ENCODE measurements around the gene RASSF8. TPM values are rescaled to one million over a fixed set of nuclear protein-coding genes. Genes with fewer than 3 reads are reported as not detected.

Gene RASSF8
- total and polyA plus RNA-seq, 5 donors = 13.0 to 94.6 (median 78.5) TPM

- Histone ChIP-seq H3K27ac (ENCODE audit: low read length) (no peak overlapping the region), H3K4me3 (ENCODE audit: low read length) (no peak overlapping the region), H3K4me1 (ENCODE audit: control insufficient read depth, insufficient read depth, low read length) (peaks cover 22% of the 10 kb centered on the region), H3K9me3 (ENCODE audit: control insufficient read depth, low read length) (no peaks in the 10 kb centered on the region), H3K27me3 (ENCODE audit: control insufficient read depth, insufficient read depth) (no peaks in the 10 kb centered on the region)
- intact Hi-C loops (cut with DNase I) = no loop called here
- ATAC-seq (no peak), DNase-seq (no peak)
- 50% methylated on average over 4 of the region's 4 CpGs for WGBS
Observed at GRCh38 chr12:25979059-25979458, 20.6 kb downstream of the RASSF8 start.

DNA sequence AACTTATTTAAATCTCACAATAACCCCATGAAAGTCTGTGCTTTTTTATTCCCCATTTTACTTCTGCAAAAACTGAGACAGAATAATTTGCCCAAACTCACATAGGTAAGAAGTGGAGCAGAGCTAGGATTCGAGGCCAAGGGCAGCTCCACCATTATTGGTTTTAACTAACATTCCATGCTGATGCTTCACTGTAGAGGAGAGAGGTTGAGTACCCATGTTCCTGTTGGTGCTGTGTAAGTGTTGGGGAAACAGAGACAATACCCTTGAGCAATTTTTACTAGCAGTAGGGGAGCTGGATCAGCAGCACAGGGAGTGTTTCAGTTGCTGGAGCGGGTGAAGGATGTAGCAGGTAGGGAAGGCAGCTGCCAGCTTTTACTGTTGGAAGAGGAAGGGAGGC lies 21.1 kb downstream of the RASSF8 start:
- ATAC-seq (no peak), DNase-seq (no peak)
- Histone ChIP-seq H3K4me1 (ENCODE audit: control insufficient read depth, insufficient read depth, low read length) (peaks cover 21% of the 10 kb centered on the region), H3K9me3 (ENCODE audit: control insufficient read depth, low read length) (no peaks in the 10 kb centered on the region), H3K27ac (ENCODE audit: low read length) (no peak overlapping the region), H3K27me3 (ENCODE audit: control insufficient read depth, insufficient read depth) (no peaks in the 10 kb centered on the region), H3K4me3 (ENCODE audit: low read length) (no peak overlapping the region)
- WGBS = 96% methylated on average over 2 of the region's 2 CpGs
- intact Hi-C loops (cut with DNase I) = no loop called here

DNA sequence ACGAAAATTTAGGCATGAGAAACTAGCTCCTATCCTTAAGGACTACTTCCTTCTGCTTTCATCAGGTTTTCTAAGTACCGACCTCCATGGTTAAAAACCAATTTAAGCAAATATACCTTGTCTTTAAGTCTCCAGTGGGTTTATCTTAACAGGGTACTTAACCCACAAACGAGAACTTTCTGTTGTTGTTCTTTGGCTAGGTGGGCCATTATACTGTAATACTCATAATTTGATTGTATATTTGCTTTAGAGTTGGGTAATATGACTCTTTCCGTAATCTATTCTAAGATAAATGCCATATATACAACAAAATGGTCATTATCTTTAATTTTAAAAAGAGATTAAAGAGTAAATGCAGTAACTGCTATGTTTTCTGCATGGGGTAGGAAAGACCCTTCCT lies 21.6 kb downstream of the RASSF8 start:
- ATAC-seq (no peak), DNase-seq (no peak)
- WGBS = 90% methylated on average over 4 of the region's 4 CpGs
- Histone ChIP-seq H3K27ac (ENCODE audit: low read length) (no peak overlapping the region), H3K27me3 (ENCODE audit: control insufficient read depth, insufficient read depth) (no peaks in the 10 kb centered on the region), H3K4me3 (ENCODE audit: low read length) (no peak overlapping the region), H3K9me3 (ENCODE audit: control insufficient read depth, low read length) (no peaks in the 10 kb centered on the region), H3K4me1 (ENCODE audit: control insufficient read depth, insufficient read depth, low read length) (peaks cover 20% of the 10 kb centered on the region)
- intact Hi-C loops (cut with DNase I) = no loop called here

DNA sequence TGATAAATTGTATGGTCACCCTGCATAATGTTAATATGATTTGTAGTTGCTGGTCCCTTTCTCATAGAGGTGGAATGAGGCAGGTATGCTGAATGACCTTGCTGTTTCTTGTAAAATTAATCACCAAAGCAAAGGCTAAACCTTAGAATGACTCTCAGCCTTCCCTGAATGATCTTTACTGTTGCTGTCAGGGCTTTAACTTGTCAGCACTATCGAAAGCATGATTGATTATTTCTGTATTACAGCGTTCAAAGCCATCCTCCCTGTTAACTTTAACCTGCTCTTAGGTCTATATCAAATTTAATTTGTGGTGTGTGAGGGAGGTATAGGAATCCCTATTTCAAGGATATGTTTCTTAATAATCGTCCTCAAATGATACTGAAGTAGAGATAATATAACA lies 23.1 kb downstream of the RASSF8 start:
- no peaks in the 10 kb centered on the region for H3K27me3 ChIP-seq (ENCODE audit: control insufficient read depth, insufficient read depth)
- intact Hi-C loops (cut with DNase I) = no loop called here
- ATAC-seq = no peak
- DNase-seq = no peak
- H3K9me3 ChIP-seq (ENCODE audit: control insufficient read depth, low read length) = no peaks in the 10 kb centered on the region
- H3K4me1 ChIP-seq (ENCODE audit: control insufficient read depth, insufficient read depth, low read length) = peaks cover 15% of the 10 kb centered on the region
- H3K27ac ChIP-seq (ENCODE audit: low read length) = no peak overlapping the region
- WGBS = 67% methylated on average over 3 of the region's 3 CpGs
- H3K4me3 ChIP-seq (ENCODE audit: low read length) = no peak overlapping the region

DNA sequence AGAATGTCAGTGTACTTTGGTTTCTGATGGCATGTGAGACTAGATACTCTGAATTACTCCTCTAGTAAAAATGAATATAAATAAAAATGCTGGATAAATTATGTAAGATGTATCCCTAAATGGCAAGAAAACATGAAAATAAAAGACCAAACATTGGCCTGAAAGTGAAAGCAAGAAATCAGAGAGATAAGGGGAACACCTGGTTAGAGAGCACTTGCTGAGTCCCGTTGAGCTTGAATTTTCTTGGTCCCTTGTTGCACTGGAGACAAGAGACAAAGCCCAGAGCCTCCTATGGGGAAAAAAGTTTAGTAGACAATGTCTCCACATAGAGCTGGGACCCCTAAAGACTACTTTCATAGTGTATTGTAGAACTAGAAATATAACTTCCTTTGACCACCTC lies 23.9 kb downstream of the RASSF8 start:
- WGBS = 0% methylated on average over 1 of the region's 1 CpG
- intact Hi-C loops (cut with DNase I) = no loop called here

GRCh38 chr12:25983625-25984024 lies 25.1 kb downstream of the RASSF8 start:
- peaks cover 11% of the 10 kb centered on the region for H3K4me1 ChIP-seq (ENCODE audit: control insufficient read depth, insufficient read depth, low read length)
- no peaks in the 10 kb centered on the region for H3K9me3 ChIP-seq (ENCODE audit: control insufficient read depth, low read length)
- DNase-seq = no peak
- intact Hi-C loops (cut with DNase I) = no loop called here
- 80% methylated on average over 4 of the region's 4 CpGs for WGBS
- H3K27me3 ChIP-seq (ENCODE audit: control insufficient read depth, insufficient read depth) = no peaks in the 10 kb centered on the region
- ATAC-seq = peak in 1 of 2 donors; percentile 35
- H3K4me3 ChIP-seq (ENCODE audit: low read length) = no peak overlapping the region
- no peak overlapping the region for H3K27ac ChIP-seq (ENCODE audit: low read length)

More for the DNA sequence above, 23.9 kb downstream of the RASSF8 start:
- Histone ChIP-seq H3K27ac (ENCODE audit: low read length) (no peak overlapping the region), H3K4me3 (ENCODE audit: low read length) (no peak overlapping the region), H3K27me3 (ENCODE audit: control insufficient read depth, insufficient read depth) (no peaks in the 10 kb centered on the region), H3K9me3 (ENCODE audit: control insufficient read depth, low read length) (no peaks in the 10 kb centered on the region), H3K4me1 (ENCODE audit: control insufficient read depth, insufficient read depth, low read length) (peaks cover 15% of the 10 kb centered on the region)
- no peak for DNase-seq
- no peak for ATAC-seq

GRCh38 chr12:25984759-25985158 lies 26.3 kb downstream of the RASSF8 start:
- 92% methylated on average over 2 of the region's 2 CpGs for WGBS

GRCh38 chr12:25985316-25986175 lies 27.1 kb downstream of the RASSF8 start:
- DNase-seq (no peak), ATAC-seq (peak; percentile 31 to 55)
- intact Hi-C loops (cut with DNase I) = no loop called here
- H3K27me3 ChIP-seq (ENCODE audit: control insufficient read depth, insufficient read depth) = no peaks in the 10 kb centered on the region
- H3K4me3 ChIP-seq (ENCODE audit: low read length) = no peak overlapping the region
- 75% methylated on average over 8 of the region's 8 CpGs for WGBS
- H3K9me3 ChIP-seq (ENCODE audit: control insufficient read depth, low read length) = no peaks in the 10 kb centered on the region
- peak overlapping the region; percentile 23 for H3K27ac ChIP-seq (ENCODE audit: low read length)
- peaks cover 12% of the 10 kb centered on the region for H3K4me1 ChIP-seq (ENCODE audit: control insufficient read depth, insufficient read depth, low read length)

More at GRCh38 chr12:25984759-25985158, 26.3 kb downstream of the RASSF8 start:
- H3K4me1 ChIP-seq (ENCODE audit: control insufficient read depth, insufficient read depth, low read length) = peaks cover 10% of the 10 kb centered on the region
- H3K27ac ChIP-seq (ENCODE audit: low read length) = no peak overlapping the region
- H3K9me3 ChIP-seq (ENCODE audit: control insufficient read depth, low read length) = no peaks in the 10 kb centered on the region
- no peaks in the 10 kb centered on the region for H3K27me3 ChIP-seq (ENCODE audit: control insufficient read depth, insufficient read depth)
- no peak for ATAC-seq
- no peak for DNase-seq
- no peak overlapping the region for H3K4me3 ChIP-seq (ENCODE audit: low read length)
- intact Hi-C loops (cut with DNase I) = no loop called here

- intact Hi-C loops (cut with DNase I) = no loop called here
- Histone ChIP-seq H3K4me1 (ENCODE audit: control insufficient read depth, insufficient read depth, low read length) (peaks cover 9% of the 10 kb centered on the region), H3K27ac (ENCODE audit: low read length) (no peak overlapping the region), H3K27me3 (ENCODE audit: control insufficient read depth, insufficient read depth) (no peaks in the 10 kb centered on the region), H3K9me3 (ENCODE audit: control insufficient read depth, low read length) (no peaks in the 10 kb centered on the region), H3K4me3 (ENCODE audit: low read length) (no peak overlapping the region)
- DNase-seq (no peak), ATAC-seq (peak; percentile 10 to 30)
Observed at GRCh38 chr12:25986180-25986579, 27.7 kb downstream of the RASSF8 start.

DNA sequence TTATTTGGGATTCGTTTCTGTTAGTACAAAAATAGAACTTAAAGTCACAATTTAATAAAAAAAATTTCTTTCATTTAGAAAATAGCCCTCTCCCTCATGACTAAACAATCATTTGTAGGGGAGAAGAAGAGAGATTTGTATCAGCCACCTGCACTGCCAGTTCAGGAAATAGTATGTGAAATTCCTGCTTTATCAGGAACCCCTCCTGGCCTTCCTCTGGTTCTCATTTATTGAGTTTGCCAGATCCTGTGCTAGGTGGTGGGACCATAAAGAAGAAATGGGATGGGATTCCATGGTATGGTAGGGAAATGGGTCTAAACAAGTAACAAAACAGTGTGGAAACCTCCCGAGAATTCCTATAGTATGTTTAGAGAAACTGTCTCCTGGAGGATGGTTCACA lies 30.0 kb downstream of the RASSF8 start:
- Histone ChIP-seq H3K27ac (ENCODE audit: low read length) (no peak overlapping the region), H3K4me1 (ENCODE audit: control insufficient read depth, insufficient read depth, low read length) (peaks cover 11% of the 10 kb centered on the region), H3K27me3 (ENCODE audit: control insufficient read depth, insufficient read depth) (no peaks in the 10 kb centered on the region), H3K4me3 (ENCODE audit: low read length) (no peak overlapping the region), H3K9me3 (ENCODE audit: control insufficient read depth, low read length) (no peaks in the 10 kb centered on the region)
- 47% methylated on average over 2 of the region's 2 CpGs for WGBS
- ATAC-seq (no peak), DNase-seq (no peak)
- intact Hi-C loops (cut with DNase I) = no loop called here

- WGBS = 86% methylated on average over 2 of the region's 2 CpGs
- no peaks in the 10 kb centered on the region for H3K27me3 ChIP-seq (ENCODE audit: control insufficient read depth, insufficient read depth)
- H3K27ac ChIP-seq (ENCODE audit: low read length) = no peak overlapping the region
- intact Hi-C loops (cut with DNase I) = no loop called here
- ATAC-seq (no peak), DNase-seq (no peak)
- no peak overlapping the region for H3K4me3 ChIP-seq (ENCODE audit: low read length)
- H3K9me3 ChIP-seq (ENCODE audit: control insufficient read depth, low read length) = no peaks in the 10 kb centered on the region
- peaks cover 13% of the 10 kb centered on the region for H3K4me1 ChIP-seq (ENCODE audit: control insufficient read depth, insufficient read depth, low read length)
Observed at GRCh38 chr12:25990495-25990894, 32.0 kb downstream of the RASSF8 start.

Data from right cardiac atrium (tissue), 5 donors.